ENCODE results near the gene RALB. TPM values are rescaled to one million over a fixed set of nuclear protein-coding genes. Genes with fewer than 3 reads are reported as not detected.

Gene RALB
- total RNA-seq, 1 experiment from 2014 or later = 24.6 TPM

GRCh38 chr2:120323807-120324399 lies 71.3 kb downstream of the RALB start:
- H3K79me1 ChIP-seq (ENCODE audit: insufficient read depth, low read depth, low read length, poor library complexity, severe bottlenecking) = no peaks in the 10 kb centered on the region
- no peak overlapping the region for H2BK120ac ChIP-seq (ENCODE audit: low read depth, low read length, poor library complexity, severe bottlenecking)
- H3K14ac ChIP-seq (ENCODE audit: insufficient read depth, low read length) = peak overlapping the region; percentile 3; the same call in 1 of the 2 replicates
- no peak overlapping the region for H3K4ac ChIP-seq (ENCODE audit: low read depth, low read length)
- no peaks in the 10 kb centered on the region for H4K20me1 ChIP-seq (ENCODE audit: control insufficient read depth, insufficient read depth, insufficient read length)
- TF ChIP-seq CTCF (conservative IDR thresholded peaks at IDR 0.05) = no peak
- H3K27me3 Mint-ChIP-seq (ENCODE audit: low read depth) = peaks cover 79% of the 10 kb centered on the region
- no peak overlapping the region for H3T11ph ChIP-seq (ENCODE audit: low read length)
- no peak overlapping the region for H4K8ac ChIP-seq (replicated peaks; ENCODE audit: insufficient read length, low read depth, low read length)
- no peaks in the 10 kb centered on the region for H3K9me3 Mint-ChIP-seq
- no peaks in the 10 kb centered on the region for H3K23me2 ChIP-seq (ENCODE audit: insufficient read length, low read depth, low read length, poor library complexity, severe bottlenecking)
- H3K23ac ChIP-seq (ENCODE audit: insufficient read length, low read depth, low read length) = no peak overlapping the region
- H3K27ac Mint-ChIP-seq = no peak overlapping the region; a peak in 1 of 7 replicates
- H3K4me3 Mint-ChIP-seq = no peak overlapping the region; a peak in 1 of 5 replicates
- no peak overlapping the region for H2BK15ac ChIP-seq (ENCODE audit: low read depth, low read length)
- no peak overlapping the region for H2BK20ac ChIP-seq (ENCODE audit: low read depth, low read length, poor library complexity, severe bottlenecking)
- H3K18ac ChIP-seq (ENCODE audit: insufficient read length, low read depth, low read length) = no peak overlapping the region
- no peak overlapping the region for H4K5ac ChIP-seq (ENCODE audit: insufficient read length, low read depth, low read length)
- no peak overlapping the region for H2BK5ac ChIP-seq (ENCODE audit: insufficient read length, low read length)
- H2BK12ac ChIP-seq (ENCODE audit: insufficient read length, low read depth, low read length) = no peak overlapping the region
- no peak overlapping the region for H2AK5ac ChIP-seq (ENCODE audit: insufficient read length, low read length)
- no peak overlapping the region for H3K4me2 ChIP-seq (ENCODE audit: insufficient read depth, insufficient read length, low read length)
- no peaks in the 10 kb centered on the region for H3K4me1 ChIP-seq (ENCODE audit: insufficient read depth, low read length)
- no CpG with 5 or more reads among the region's 10 CpGs for WGBS (ENCODE audit: extremely low coverage, insufficient read length, low lambda C conversion rate)
- H3K9ac ChIP-seq (ENCODE audit: extremely low read depth, insufficient read length, low read length) = no peak overlapping the region
- H3K9me3 ChIP-seq (ENCODE audit: control insufficient read depth, low read depth, low read length) = no peaks in the 10 kb centered on the region
- no peak overlapping the region for H4K91ac ChIP-seq (ENCODE audit: insufficient read length, low read depth, low read length)
- no peaks in the 10 kb centered on the region for H3K36me3 Mint-ChIP-seq (ENCODE audit: insufficient read depth in 1 of 3, low read depth in 3 of 3)
- H3K79me2 ChIP-seq (ENCODE audit: insufficient read depth, low read length) = no peaks in the 10 kb centered on the region
- no peak overlapping the region for H3K27ac ChIP-seq (ENCODE audit: insufficient read length, low read depth, low read length)
- DNase-seq = no peak
- no peak overlapping the region for H3K56ac ChIP-seq (ENCODE audit: insufficient read length, low read depth, low read length)
- no peak overlapping the region for H2AFZ ChIP-seq (ENCODE audit: low read length)
- H3K27me3 ChIP-seq (ENCODE audit: insufficient read depth, low read length) = no peaks in the 10 kb centered on the region
- H3K4me1 Mint-ChIP-seq = no peaks in the 10 kb centered on the region

All from H9 (cell line).